ENCODE results near the gene C18orf63.

- no peak for TF ChIP-seq POLR2AphosphoS5 (IDR thresholded peaks at IDR 0.05; ENCODE audit: insufficient read depth, low read depth, low read length)
- no peak for TF ChIP-seq JUN (IDR thresholded peaks at IDR 0.05; ENCODE audit: borderline replicate concordance, insufficient read depth, insufficient read length, low read depth)
- no peak for TF ChIP-seq CTCF (IDR thresholded peaks at IDR 0.05; ENCODE audit: extremely low read depth in 1 of 2, insufficient read depth in 1 of 2, low read depth in 1 of 2, low read length in 2 of 2)
Measured at GRCh38 chr18:74387383-74387782, 71.7 kb downstream of the C18orf63 start.

Measured in endothelial cell of umbilical vein (primary cell).